Measurements from ENCODE around the gene TRIM44. TPM values are rescaled to one million over a fixed set of nuclear protein-coding genes. Genes with fewer than 3 reads are reported as not detected.
"Not testable (repeated sequence)": the region's sequence is repeated elsewhere in the genome, so short reads cannot be mapped to it uniquely, and the experiment has no call there.

The TRIM44 gene
- total RNA-seq, 1 donor from 2014 or later = 60.1 TPM

DNA sequence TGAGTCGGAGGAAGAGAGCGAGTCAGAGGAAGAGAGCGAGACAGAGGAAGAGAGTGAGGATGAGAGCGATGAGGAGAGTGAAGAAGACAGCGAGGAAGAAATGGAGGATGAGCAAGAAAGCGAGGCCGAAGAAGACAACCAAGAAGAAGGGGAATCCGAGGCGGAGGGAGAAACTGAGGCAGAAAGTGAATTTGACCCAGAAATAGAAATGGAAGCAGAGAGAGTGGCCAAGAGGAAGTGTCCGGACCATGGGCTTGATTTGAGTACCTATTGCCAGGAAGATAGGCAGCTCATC is 780 bp downstream of the TRIM44 start:
- no peak for DNase-seq (ENCODE audit: low spot score)
- intact Hi-C loops (cut with DNase I) = no loop called here
- ATAC-seq = no peak

DNA sequence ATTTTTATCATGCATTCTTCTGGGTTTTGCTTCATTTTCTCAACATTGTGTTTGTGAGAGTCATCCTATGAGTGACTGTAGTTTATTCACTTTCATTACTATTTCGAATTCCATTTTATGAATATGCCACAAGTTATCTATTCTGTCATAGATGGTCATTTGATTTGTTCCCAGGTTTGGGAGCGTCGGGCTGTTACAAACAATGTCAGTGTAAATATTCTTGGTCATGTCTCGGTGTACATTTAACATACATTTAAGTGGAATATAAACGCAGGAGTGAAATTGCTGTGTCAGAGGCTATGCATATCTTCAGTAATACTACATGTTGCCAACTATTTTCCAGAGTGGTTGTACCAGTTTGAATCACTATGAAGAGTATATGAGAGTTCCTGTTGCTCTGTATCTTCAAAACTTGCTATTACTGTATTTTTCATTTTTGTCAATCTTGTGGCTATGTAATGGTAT is 2.4 kb downstream of the TRIM44 start:
- DNase-seq (ENCODE audit: low spot score) (no peak), ATAC-seq (no peak)
- intact Hi-C loops (cut with DNase I) = no loop called here

DNA sequence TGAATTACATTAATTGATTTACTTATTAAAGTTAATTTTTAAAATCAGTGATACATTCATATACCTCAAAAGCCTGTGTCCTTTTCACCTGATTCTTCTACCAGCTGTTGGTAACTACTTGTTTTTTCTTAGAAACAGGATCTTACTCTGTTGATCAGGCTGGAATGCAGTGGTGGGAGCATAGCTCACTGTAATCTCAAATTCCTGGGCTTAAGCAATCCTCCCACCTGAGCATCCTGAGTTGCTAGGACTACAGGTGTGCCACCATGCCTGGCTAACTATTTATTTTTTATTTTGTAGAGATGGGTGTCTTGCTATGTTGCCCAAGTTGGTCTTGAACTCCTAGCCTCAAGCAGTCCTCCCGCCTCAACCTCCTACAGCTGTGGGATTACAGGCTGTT is 4.7 kb downstream of the TRIM44 start:
- intact Hi-C loops (cut with DNase I) = no loop called here
- ATAC-seq (no peak), DNase-seq (ENCODE audit: low spot score) (no peak)

DNA sequence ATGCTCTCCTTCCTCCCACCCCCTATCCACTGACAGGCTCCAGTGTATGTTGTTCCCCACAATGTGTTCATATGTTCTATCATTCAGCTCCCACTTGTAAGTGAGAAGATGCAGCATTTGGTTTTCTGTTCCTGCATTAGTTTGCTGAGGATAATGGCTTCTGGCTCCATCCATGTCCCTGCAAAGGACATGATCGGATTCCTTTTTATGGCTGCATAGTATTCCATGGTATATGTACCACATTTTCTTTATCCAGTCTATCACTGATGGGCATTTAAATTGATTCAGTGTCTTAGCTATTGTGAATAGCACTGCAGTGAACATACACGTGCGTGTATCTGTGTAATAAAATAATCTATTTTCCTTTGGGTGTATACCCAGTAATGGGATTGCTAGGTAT is 5.8 kb downstream of the TRIM44 start:
- ATAC-seq; DNase-seq (ENCODE audit: low spot score); intact Hi-C loops (cut with DNase I): not testable (repeated sequence)

GRCh38 chr11:35671396-35672127 is 9.0 kb downstream of the TRIM44 start:
- intact Hi-C loops (cut with DNase I) = no loop called here
- no peak for DNase-seq (ENCODE audit: low spot score)
- no peak for ATAC-seq

GRCh38 chr11:35672608-35673007 is 10.0 kb downstream of the TRIM44 start:
- intact Hi-C loops (cut with DNase I) = no loop called here
- ATAC-seq = no peak
- no peak for DNase-seq (ENCODE audit: low spot score)

GRCh38 chr11:35675901-35676610 is 13.5 kb downstream of the TRIM44 start:
- intact Hi-C loops (cut with DNase I) = no loop called here
- ATAC-seq = no peak
- no peak for DNase-seq (ENCODE audit: low spot score)

DNA sequence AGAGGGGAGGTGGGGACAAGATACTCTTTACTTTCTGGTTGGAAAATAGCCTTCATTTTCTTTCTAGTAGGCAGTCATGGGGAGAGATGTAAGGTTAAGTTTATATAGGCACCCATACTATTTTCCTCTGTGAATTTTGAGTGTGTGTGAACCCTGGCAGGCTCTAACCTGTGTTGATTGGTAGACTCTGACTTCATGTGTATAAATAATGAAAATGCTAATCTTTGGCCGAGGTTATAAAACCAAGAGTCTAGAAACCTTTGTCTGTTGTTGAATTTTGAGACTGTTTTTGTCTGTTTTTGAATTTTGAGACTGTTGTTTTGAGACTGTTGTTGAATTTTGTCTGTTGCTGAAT is 14.0 kb downstream of the TRIM44 start:
- no peak for DNase-seq (ENCODE audit: low spot score)
- ATAC-seq = no peak
- intact Hi-C loops (cut with DNase I) = no loop called here

DNA sequence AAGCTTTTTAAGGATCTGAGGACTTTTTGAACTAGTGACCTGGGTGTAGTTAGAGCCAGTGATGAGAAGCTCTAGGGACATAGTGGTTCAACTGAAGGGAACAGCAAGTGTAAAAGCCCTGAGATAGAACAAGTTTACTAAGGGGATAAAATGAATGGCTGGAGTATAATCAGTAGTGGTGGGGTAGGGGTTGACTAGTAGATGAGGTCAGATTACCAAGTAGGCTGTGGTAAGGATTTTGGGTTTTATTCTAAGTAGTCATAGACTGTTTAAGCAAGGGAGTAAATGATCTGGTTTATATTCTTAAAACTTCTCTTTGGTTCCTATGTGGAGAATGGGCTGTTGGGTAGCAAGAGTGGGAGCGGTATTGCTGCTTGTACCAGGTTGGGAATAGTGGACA is 15.3 kb downstream of the TRIM44 start:
- no peak for DNase-seq (ENCODE audit: low spot score)
- intact Hi-C loops (cut with DNase I) = no loop called here
- no peak for ATAC-seq

GRCh38 chr11:35678471-35678870 is 15.9 kb downstream of the TRIM44 start:
- ATAC-seq (no peak), DNase-seq (ENCODE audit: low spot score) (no peak)
- intact Hi-C loops (cut with DNase I) = no loop called here

- DNase-seq (ENCODE audit: low spot score) (no peak), ATAC-seq (no peak)
- intact Hi-C loops (cut with DNase I) = no loop called here
Measured at GRCh38 chr11:35678975-35679374, 16.4 kb downstream of the TRIM44 start.

DNA sequence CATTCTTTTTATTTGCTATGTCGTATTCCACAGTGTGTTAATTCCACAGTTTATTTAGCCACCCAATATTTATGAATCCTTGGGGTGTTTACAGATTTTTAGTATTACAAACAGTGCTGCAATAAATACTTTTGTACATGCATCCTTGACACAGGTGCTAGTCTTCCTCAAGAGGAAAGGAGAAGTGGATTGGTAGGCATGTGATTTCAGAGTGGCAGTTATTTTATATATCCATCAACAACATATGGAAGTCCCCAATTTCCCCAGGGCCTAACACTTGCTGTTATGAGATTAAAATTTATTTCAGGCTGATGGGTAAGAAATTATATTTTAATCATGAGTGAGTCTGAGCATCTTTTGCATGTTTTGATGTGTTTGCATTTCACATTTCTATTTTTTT is 17.9 kb downstream of the TRIM44 start:
- intact Hi-C loops (cut with DNase I) = no loop called here
- ATAC-seq = no peak

GRCh38 chr11:35681163-35681767 is 18.7 kb downstream of the TRIM44 start:
- intact Hi-C loops (cut with DNase I) = no loop called here
- ATAC-seq = no peak
- DNase-seq (ENCODE audit: low spot score) = no peak

More for the DNA sequence above, 17.9 kb downstream of the TRIM44 start:
- DNase-seq (ENCODE audit: low spot score) = no peak

- DNase-seq (ENCODE audit: low spot score) (no peak), ATAC-seq (no peak)
- intact Hi-C loops (cut with DNase I) = no loop called here
Measured at GRCh38 chr11:35682230-35683173, 19.9 kb downstream of the TRIM44 start.

GRCh38 chr11:35683728-35684339 is 21.3 kb downstream of the TRIM44 start:
- intact Hi-C loops (cut with DNase I) = no loop called here
- ATAC-seq = no peak

DNA sequence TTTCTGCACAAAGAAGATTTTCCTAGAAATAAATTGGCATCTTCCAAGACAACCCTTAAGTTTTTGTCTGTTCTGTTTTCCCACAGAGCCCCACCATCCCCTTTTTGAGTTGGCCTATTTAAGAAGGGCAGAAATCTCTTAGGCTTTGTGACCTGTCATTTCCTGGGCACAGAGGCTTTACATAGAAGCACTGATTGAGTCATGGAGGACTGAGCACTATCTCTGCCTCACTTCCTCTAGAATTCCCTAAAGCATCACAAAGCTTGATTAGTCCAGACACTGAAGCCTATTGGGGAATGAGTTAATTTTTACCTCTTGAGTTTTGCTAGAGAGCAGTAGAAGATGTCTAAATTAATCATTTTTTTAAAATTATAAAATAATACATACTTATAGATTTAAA is 25.4 kb downstream of the TRIM44 start:
- DNase-seq (ENCODE audit: low spot score) (no peak), ATAC-seq (no peak)
- intact Hi-C loops (cut with DNase I) = no loop called here

More at GRCh38 chr11:35683728-35684339, 21.3 kb downstream of the TRIM44 start:
- no peak for DNase-seq (ENCODE audit: low spot score)

- intact Hi-C loops (cut with DNase I) = no loop called here
- DNase-seq (ENCODE audit: low spot score) (no peak), ATAC-seq (no peak)
Measured at GRCh38 chr11:35689081-35689996, 26.8 kb downstream of the TRIM44 start.

DNA sequence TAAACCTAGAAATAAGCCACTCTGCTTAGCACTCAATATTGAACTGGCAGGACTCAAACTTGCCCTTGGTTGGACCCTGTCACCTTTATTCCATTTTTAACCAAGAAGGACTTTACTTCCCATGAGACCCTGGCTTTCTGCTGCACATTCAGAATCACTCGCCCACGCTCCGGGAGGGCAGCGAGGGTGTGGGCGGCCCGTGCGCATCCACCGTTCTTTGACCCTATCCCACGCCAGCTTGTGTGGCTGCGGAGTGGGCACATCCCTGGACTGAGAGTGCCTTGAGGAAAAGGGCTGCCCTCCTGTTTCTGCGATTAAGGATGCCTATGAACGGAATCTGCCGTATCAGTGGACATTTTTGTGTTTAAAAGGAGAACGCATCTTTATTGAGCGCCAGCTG is 39.6 kb downstream of the TRIM44 start:
- intact Hi-C loops (cut with DNase I) = no loop called here
- DNase-seq (ENCODE audit: low spot score) = no peak
- no peak for ATAC-seq

All from sciatic nerve (tissue), 2 donors.